Measurements from ENCODE around the gene P4HTM. TPM values are rescaled to one million over a fixed set of nuclear protein-coding genes. Genes with fewer than 3 reads are reported as not detected.
A peak's percentile ranks its signal among the peaks of the same experiment; 100 is the strongest.

P4HTM gene
- total RNA-seq, 2 experiments from 2014 or later = 44.5 to 50.6 TPM

- Mint-ChIP-seq H3K4me1 (no peaks in the 10 kb centered on the region), H3K36me3 (peaks cover 55% of the 10 kb centered on the region), H3K27ac (no peak overlapping the region), H3K4me3 (no peak overlapping the region), H3K9me3 (ENCODE audit: low read depth) (no peaks in the 10 kb centered on the region), H3K27me3 (no peaks in the 10 kb centered on the region)
- CTCF ChIA-PET = interaction anchor here (0.8 kb wide), 1 partner anchor 24 kb away, joined by 3 read pairs; the partner anchor contains the start of gene IMPDH2
- DNase-seq (no peak), ATAC-seq (no peak)
Measured at GRCh38 chr3:49053543-49053942, 63.5 kb downstream of the P4HTM start.

GRCh38 chr3:49054344-49054862 lies 64.4 kb downstream of the P4HTM start:
- CTCF ChIA-PET = no interaction called here
- peaks cover 53% of the 10 kb centered on the region for H3K36me3 Mint-ChIP-seq
- no peaks in the 10 kb centered on the region for H3K4me1 Mint-ChIP-seq
- H3K4me3 Mint-ChIP-seq = no peak overlapping the region
- H3K27ac Mint-ChIP-seq = no peak overlapping the region
- ATAC-seq (no peak), DNase-seq (no peak)
- no peaks in the 10 kb centered on the region for H3K27me3 Mint-ChIP-seq
- H3K9me3 Mint-ChIP-seq (ENCODE audit: low read depth) = no peaks in the 10 kb centered on the region

Small RNA genes within 50 kb of the gene (microRNA-seq; reads per million reads assigned to microRNA genes)
- gene MIR191 (23,538 reads per million, percentile 98 among the genes with 10 or more reads in this experiment), gene MIR425 (9,021 reads per million, percentile 94 among the genes with 10 or more reads in this experiment)

Other genes with a start within 250 kb of the P4HTM start
- 10 to 100 TPM; 27.9 to 33.0 TPM for gene PRKAR2A, start 142.4 kb upstream of the P4HTM start, total RNA-seq
- gene SLC25A20, start 91.4 kb upstream of the P4HTM start, total RNA-seq = 10 to 100 TPM; 26.7 to 35.6 TPM
- 100 to 1,000 TPM; 118 to 156 TPM for gene ARIH2, start 71.4 kb upstream of the P4HTM start, total RNA-seq
- 100 to 1,000 TPM; 130 to 154 TPM for gene WDR6, start 17.1 kb downstream of the P4HTM start, total RNA-seq
- 10 to 100 TPM; 25.8 to 29.9 TPM for gene DALRD3, start 28.3 kb downstream of the P4HTM start, total RNA-seq
- gene NDUFAF3, start 31.9 kb downstream of the P4HTM start, total RNA-seq = 100 to 1,000 TPM in 1 of 2 experiments, 10 to 100 TPM in 1; 94.3 to 101 TPM
- gene IMPDH2, start 39.2 kb downstream of the P4HTM start, total RNA-seq = 100 to 1,000 TPM; 186 to 229 TPM
- 100 to 1,000 TPM; 142 to 149 TPM for gene QRICH1, start 103.8 kb downstream of the P4HTM start, total RNA-seq
- 100 to 1,000 TPM; 234 to 245 TPM for gene QARS1, start 114.5 kb downstream of the P4HTM start, total RNA-seq
- gene USP19, start 130.6 kb downstream of the P4HTM start, total RNA-seq = 10 to 100 TPM; 58.3 to 68.6 TPM
- gene LAMB2, start 142.8 kb downstream of the P4HTM start, total RNA-seq = not detected
- gene CCDC71, start 176.1 kb downstream of the P4HTM start, total RNA-seq = 10 to 100 TPM; 23.5 to 23.7 TPM
- 1 to 10 TPM in 1 of 2 experiments, under 1 TPM in 1; 0.80 to 1.3 TPM for gene KLHDC8B, start 181.4 kb downstream of the P4HTM start, total RNA-seq

All from activated CD8-positive, alpha-beta memory T cell treated with anti-CD3 and anti-CD28 coated beads, Interleukin-2, amount 10 ng/mL, durations not matched to agents 7 days and 5 days (primary cell).